Breast epithelium (tissue), 3 donors: Measurements from ENCODE around the gene GPR32.

Source experiments
- POLR2AphosphoS5 ChIP-seq, 3 donors: sonication (generic); formaldehyde crosslinking; IDR thresholded peaks; one replicate each; pipeline ENCODE4 v1.6.1; 2017; ENCODE audit warnings: antibody characterized with exemption in 3 of 3
- TF ChIP-seq, protein P1 (sequence below), 3 donors: fragments of 450-650 bp; IDR thresholded peaks; one replicate each; pipeline ENCODE4 v1.5.1; 2016 to 2017; ENCODE audit warnings: antibody characterized with exemption in 3 of 3, mild to moderate bottlenecking in 3 of 3, moderate library complexity in 3 of 3

DNA sequence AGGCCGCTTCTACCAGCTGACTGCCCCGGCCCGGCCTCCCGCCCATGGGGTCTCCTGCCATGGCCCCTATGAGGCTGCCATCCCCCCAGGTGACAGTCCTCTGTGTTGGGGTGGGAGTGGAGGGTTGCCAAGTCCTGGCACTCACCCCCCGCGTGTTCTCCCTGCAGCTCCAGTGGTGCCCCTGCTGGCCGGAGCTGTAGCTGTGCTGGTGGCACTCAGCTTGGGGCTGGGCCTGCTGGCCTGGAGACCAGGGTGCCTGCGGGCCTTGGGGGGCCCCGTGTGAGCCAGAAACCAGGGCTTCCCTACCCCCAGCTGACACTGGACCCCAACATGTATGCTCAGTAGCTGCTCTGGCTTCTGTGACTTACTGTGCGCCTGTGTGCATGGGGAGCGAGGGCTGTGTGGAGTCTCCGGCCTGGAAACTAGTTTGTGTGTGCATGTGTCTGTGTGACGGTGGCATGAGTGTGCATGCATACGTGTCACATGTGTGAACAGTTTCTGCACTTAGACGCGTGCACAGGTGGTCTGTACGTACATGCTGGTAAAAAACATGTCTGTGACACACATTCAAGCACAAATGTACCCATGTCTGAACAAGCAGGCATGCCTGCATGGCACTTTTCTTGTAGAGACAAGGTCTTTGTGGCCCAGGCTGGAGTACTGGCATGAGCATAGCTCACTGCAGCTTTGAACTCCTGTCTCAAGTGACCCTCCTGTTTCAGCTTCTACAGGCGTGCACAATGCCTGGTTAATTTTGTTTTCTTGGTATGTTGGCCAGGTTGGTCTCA is 24.8 kb downstream of the GPR32 start:
- TF ChIP-seq, protein P1, sequence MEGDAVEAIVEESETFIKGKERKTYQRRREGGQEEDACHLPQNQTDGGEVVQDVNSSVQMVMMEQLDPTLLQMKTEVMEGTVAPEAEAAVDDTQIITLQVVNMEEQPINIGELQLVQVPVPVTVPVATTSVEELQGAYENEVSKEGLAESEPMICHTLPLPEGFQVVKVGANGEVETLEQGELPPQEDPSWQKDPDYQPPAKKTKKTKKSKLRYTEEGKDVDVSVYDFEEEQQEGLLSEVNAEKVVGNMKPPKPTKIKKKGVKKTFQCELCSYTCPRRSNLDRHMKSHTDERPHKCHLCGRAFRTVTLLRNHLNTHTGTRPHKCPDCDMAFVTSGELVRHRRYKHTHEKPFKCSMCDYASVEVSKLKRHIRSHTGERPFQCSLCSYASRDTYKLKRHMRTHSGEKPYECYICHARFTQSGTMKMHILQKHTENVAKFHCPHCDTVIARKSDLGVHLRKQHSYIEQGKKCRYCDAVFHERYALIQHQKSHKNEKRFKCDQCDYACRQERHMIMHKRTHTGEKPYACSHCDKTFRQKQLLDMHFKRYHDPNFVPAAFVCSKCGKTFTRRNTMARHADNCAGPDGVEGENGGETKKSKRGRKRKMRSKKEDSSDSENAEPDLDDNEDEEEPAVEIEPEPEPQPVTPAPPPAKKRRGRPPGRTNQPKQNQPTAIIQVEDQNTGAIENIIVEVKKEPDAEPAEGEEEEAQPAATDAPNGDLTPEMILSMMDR (IDR thresholded peaks at IDR 0.05): no peak
- no peak for TF ChIP-seq POLR2AphosphoS5 (IDR thresholded peaks at IDR 0.05)
